DLD1 (cell line): ENCODE measurements around the gene TMEM45A.
"Not testable (repeated sequence)": the region's sequence is repeated elsewhere in the genome, so short reads cannot be mapped to it uniquely, and the experiment has no call there.

Source experiments
- in situ Hi-C: cut with HindIII; loops from 2 replicates; pipeline ENCODE4 v1.10.0; 2017; ENCODE audit warnings: low sequenced_read_pairs

TMEM45A gene

DNA sequence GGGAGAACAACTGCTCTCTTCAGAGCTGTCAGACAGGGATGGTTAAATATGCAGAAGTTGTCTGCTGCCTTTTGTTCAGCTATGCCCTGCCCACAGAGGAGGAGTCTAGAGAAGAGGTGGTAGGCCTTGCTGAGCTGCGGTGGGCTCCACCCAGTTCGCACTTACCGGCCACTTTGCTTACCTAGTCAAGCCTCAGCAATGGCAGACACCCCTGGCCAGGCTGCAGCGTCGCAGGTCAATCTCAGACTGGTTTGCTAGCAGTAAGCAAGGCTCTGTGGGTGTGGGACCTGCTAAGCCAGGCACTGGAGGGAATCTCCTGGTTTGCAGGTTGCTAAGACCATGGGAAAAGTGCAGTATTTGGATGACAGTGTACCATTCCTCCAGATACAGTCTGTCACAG is 12.3 kb upstream of the TMEM45A start:
- in situ Hi-C loops, result no loop called here

DNA sequence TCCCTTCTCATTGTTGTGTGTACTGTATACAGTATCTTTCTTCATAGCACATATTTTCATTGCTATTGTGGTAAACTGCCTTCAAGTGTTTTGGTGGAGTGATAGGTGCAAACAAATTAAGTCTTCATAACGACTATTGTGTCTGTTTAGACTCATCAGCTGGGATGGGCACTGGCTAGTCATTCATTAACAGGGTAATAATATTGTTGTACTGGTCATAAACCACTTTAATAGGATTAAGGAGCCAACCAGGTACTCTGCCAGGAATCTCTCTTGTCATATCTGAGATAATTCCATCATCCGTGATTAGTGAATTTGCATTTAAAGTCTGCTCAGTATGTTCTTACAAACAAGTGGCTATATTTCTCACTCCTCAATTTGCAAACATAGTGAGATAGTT is 10.2 kb upstream of the TMEM45A start:
- in situ Hi-C loops, result no loop called here

DNA sequence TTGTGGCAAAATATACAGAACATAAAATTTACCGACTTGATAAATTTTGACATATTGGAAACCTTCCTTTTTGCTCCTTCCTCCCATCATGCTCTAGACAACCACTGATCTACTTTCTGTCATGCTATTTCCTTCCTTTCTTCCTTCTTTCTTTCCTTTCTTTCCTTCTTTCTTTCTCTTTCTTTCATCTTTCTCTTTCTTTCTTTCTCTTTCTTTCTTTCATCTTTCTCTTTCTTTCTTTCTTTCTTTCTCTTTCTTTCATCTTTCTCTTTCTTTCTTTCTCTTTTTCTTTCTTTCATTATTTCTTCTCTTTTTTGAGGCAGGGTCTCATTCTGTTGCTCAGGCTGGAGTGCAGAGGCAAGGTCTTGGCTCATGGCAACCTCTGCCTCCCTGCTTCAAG is 8.9 kb upstream of the TMEM45A start:
- in situ Hi-C loops, result no loop called here

DNA sequence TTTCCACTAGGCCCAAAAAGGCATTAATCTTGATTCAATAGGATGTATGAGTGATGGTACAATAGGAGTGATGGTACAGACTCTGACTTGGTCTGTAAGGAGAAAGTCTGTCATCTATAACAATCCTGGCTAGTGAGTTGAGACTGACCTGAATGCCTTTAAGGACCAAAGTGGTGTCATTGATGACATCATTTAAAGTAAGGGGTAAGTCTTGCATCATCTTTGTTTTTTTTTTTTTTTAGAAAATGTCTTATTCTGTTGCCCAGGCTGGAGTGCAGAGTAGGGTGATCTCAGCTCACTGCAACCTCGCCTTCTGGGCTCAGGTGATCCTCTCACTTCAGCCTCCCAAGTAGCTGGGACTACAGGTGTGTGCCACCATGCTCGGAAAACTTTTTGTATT is 5.6 kb upstream of the TMEM45A start:
- in situ Hi-C loops, result no loop called here

DNA sequence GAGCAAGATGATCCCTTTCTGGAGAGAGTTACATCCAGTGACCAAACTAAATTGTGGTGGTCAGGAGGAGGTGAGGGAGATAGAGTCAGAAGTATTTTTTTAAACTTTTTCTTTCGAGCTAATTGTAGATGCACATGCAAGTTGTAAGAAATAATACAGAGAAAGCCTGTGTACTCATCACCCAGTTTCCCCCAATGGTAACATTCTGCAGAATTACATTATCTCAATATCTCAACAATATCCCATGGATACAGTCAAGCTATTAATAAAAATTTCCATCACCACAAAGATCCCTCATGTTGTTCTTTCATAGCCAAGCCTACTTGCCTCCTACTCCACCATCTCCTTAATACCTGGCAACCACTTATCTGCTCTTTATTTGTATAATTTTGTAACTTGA is 3.3 kb upstream of the TMEM45A start:
- in situ Hi-C loops, result no loop called here

DNA sequence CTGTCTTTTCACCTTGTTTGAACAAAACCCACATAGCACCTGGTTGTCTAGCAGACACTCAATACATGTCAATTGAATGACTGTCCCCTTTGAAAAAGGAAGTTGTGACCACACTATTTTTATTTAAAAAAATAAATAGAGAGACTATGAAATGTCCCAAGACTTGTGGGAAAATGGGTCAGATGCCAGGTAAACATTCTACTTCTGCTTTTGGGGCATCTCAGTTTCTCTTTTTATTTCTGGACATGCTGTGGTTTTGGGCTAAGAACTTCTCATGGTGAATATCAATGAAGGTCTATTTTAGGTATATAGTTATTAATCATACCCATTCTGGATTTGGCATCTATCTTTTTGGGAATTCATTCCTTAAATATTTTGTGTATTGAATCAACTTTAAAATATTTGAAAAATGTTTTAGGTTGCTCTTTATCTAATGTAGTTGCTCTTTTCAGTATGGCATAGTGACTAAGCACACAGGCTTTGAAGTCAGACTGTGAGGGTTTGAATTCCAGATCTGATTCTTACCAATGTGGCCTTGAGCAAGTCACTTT is 4.4 kb downstream of the TMEM45A start:
- in situ Hi-C loops, result no loop called here

DNA sequence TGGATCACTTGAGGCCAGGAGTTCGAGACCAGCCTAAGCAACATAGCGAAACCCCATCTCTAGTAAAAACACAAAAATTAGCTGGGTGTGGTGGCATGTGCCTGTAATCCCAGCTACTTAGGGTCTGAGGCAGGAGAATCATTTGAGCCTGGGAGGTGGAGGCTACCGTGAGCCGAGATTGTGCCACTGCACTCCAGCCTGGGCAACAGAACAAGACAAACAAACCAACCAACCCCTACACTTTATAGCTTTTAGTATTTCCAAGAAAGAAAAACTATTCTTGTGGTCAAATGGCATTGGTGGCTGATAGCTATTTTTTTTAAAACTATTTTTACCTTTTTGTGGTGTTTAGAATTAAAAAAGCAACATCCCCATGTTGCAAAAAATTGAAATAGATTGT is 7.2 kb downstream of the TMEM45A start:
- in situ Hi-C loops, result no loop called here

DNA sequence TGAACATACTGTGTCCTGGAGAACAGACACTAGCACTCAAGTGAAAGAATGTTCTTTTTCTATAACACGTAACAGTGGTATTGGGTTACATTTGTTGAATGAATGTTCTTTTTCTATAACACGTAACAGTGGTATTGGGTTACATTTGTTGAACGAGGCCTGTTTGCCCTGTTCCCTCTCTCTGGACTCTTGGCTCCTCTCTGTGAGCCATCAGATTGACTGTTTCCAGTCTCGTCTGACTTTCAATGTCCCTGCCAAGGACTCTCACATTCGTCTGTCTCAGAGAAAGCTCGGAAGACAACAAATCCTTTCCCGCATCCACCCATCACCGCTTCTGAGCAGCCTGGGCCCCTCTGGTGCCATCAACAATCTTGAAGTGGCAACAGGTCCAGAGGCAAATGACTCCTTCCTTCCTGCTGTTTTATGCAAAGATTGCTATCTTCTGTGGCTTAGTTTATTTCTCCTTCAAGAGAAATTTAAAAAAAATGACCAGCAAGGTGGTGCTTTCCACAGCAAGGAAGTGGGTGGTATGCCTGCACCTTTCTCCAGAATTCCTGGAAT is 8.0 kb downstream of the TMEM45A start:
- in situ Hi-C loops, result no loop called here

DNA sequence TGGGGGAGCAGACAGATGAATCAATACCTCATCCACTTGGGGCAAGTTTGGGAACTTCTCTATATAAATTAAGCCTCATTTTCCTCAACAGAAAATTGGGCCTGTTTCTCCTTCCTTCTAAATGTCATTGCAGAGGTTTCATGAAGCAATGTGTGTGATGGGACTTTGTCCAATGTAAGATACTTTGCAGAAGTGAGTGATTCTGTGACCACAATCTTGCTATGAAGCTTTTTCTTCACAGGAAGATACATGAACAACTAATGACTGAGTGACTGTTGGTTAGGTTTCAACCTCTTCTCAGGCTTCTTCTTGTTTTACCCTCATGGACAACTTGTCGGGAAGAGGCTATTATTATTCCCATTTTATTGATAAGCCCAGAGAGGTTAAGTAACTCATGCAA is 11.0 kb downstream of the TMEM45A start:
- in situ Hi-C loops, result no loop called here

DNA sequence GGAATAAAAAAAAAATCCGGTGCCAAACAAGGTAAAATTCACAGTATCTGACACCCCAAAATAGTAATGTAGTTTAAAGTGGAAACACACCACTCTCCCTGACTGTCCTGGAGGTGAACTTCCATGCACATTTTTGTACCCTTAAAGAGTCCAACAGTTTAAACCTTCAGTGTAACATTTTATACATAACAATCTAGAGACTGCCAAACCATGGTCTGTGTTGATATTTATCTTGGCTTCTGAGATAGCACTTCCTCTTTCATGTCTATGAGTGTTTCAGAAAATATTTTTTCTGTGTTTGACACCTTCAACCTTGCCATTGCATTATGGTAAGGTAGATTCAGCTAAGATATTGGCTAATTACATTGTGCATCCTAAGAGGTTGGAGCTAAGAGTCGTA is 13.9 kb downstream of the TMEM45A start:
- in situ Hi-C loops, result no loop called here

DNA sequence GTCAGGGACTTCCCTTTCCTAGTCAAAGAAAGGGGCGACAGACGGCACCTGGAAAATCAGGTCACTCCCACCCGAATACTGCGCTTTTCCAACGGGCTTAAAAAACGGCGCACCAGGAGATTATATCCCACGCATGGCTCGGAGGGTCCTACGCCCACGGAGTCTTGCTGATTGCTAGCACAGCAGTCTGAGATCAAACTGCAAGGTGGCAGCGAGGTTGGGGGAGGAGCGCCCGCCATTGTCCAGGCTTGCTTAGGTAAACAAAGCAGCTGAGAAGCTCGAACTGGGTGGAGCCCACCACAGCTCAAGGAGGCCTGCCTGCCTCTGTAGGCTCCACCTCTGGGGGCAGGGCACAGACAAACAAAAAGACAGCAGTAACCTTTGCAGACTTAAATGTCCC is 17.4 kb downstream of the TMEM45A start:
- in situ Hi-C loops, result not testable (repeated sequence)

DNA sequence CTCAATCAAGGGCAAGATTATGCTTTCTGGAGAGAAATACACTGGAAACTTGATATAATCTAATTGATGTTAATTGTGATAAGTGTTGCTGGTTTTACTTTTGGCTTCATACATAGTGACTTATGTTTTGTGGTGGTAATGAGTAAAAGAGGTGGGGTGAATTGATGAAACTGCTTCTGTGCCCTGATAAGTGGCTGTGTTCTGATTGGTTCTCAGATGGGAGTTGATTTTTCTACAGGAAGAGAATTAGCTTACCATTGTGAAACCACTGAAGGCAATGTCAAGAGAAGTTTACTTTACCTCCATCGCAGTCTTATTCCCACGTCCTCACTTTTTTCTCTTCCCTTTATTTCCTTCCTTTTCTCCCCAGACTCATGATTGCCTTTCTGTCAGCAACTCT is 23.8 kb downstream of the TMEM45A start:
- in situ Hi-C loops, result no loop called here

DNA sequence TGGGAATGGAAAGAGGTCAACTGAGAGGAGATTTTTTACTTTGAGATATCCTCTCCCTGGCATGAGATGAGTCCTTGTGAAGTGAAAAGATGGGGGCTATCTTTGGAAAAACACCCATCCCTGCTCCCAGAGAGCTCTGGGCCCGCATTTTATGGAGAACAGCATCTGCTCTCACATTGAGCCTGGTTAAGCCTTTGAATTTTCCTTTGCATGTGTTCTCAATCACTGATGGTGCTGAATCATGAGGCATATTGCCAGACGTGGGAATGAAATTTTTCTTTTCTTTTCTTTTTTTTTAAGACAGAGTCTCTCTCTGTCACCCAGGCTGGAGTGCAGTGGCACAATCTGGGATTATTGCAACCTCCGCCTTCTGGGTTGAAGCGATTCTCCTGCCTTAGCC is 24.4 kb downstream of the TMEM45A start:
- in situ Hi-C loops, result no loop called here

DNA sequence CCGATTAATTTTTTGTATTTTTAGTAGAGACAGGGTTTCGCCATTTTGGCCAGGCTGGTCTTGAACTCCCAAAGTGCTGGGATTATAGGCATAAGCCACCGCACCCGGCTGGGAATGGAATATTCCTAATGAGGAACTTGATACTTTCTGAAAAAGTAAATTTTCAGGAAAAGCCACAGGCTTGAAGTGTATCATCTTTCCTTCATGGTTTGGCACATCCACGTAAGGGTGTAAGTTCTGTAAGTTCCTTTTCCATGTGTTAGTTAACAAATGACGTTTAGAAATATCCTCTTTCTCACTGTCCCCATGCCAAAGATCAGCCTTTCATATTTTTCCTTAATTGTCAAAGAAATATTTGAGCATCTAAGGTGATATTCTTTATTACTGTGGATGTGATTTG is 24.9 kb downstream of the TMEM45A start:
- in situ Hi-C loops, result no loop called here

DNA sequence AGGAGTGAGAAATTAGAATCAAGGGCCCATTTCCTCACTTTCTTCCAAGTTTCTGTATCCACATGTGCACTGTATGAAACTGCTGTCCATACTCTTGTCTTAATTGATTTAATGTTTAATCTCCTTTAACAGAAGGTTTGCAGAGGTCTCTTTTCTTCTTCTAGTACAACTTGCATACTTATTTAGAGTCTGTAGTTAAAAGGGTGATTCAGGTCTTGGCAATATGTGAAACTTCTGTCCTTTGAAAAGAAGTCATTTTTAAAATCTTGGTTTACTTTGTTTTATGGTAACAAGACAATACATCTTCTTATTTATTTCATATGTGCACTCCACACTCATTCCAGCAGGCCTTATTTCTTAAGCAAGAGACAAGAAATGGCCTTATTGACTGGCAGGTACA is 25.8 kb downstream of the TMEM45A start:
- in situ Hi-C loops, result no loop called here

DNA sequence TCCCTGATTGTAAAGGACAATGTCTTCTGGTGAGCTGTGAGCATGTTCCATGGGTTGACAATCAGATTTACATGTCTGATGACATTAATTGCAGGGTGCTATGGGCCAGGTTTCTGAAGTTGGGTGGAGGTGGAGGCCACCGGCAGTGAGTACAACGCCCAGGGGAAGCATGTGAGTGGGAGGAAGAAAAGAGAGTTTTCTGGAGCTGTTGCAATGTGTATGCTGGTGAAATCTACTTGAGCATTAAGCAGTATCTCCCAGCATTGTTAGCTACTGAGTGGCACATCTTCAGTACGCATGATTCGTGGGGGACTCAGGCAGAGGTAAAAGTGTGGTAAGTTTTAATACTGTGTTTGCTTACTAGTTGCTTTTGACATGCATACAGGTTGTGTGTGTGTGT is 26.6 kb downstream of the TMEM45A start:
- in situ Hi-C loops, result no loop called here

DNA sequence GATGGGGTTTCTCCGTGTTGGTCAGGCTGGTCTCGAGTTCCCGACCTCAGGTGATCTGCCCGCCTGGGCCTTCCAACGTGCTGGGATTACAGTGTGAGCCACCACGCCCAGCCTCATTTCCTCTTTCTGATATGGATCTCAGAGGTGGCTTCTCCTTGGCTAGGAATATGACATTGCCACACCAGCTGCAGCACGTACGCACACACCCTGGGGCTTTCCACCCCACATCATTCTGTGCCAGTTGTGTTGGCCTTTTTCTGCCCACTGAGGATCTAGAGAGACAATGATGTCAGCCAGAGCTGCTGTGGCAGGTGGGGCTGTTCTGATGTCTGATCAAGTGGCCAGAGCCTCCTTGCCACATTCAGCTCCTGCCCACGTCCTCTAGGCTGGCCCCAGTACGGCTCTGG is 29.0 kb downstream of the TMEM45A start:
- in situ Hi-C loops, result no loop called here

DNA sequence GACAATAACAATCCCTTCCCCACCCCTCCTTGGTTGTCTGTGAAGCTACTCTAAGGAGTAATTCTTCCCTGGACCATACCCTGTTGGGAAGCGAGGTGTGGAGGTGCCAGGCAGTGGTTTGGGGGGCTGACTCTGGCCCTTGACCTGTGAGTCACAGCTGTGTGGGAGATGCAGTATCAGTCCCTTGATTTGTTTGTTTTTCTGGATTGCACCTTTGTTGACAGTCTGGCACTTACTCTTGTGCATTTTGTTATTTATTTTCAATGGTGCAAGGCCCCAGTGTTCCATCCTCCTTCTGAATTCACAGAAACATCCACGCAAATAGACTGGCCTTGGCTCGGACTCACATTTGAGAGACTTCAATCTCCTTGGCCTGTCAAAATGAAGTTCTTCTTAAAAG is 29.7 kb downstream of the TMEM45A start:
- in situ Hi-C loops, result no loop called here

DNA sequence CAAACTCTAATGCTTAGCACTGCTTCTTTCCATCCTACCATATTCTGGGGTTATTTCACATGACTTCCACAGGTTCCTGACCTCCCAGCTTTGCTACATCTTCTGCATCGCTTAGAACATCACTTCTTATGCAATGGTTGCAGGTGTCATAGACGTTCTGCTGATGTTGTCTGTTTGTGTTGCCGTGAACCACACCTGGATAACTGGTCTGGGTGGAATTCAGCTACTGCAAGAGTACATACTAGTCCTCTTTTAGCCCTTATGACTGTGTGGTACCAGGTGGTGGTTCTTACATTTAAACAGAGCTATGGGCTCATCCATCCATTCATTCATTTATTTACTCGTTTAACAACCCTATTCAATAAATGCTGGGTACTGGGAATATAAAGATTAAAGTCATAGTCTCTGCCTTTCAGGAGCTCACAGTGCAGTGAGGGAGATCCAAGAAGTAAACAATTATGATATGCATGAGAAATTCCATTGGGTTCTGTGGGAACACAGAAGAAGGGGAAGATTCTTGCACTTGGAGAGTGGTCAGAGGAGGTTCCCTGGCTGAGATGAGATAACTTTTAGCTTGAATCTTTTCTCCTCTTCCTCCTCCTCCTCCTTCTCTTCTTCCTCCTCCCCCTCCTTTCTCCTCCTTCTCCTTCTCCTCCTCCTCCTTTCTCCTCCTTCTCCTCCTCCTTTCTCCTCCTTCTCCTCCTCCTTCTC is 30.8 kb downstream of the TMEM45A start:
- in situ Hi-C loops, result no loop called here

DNA sequence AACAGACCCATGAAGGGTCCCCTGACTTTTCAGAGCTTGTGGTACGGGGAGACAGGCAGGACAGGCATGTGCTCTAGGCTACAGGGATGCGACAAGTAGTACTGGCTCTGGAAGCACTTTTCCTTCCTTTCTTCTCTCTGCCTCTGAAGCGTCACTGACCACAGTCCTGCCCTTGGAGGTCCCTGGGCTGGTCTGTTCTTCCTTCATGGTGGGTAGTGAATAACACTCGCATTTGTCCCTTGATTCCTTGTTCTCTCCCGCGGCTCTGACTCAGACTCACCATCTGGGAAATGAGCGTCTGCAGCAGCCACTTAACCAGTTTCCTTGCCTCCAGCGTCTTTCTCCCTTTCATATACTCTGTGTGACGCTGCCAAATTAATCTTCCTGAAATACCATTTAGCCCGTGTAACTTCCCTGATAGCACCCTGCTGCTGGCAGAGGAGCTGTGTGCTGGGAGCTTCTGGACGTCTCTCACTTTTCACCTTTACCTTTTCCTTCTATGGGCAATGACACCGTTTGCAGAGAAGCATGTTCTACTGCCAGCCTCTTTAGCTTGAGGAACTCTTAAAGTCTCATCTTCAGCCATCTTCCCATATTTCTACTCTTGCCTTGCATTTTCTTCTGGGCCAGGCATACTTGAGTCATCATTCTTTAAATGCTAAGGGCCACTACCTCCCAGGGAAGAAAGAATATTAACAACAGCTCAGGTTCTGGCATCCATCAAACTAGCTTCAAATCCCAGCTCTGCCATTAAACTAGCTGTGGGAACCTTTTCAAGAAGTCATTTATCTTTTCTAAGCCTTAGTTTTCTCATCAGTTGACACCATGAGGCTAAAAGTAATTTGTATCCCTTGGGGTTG is 33.6 kb downstream of the TMEM45A start:
- in situ Hi-C loops, result no loop called here

DNA sequence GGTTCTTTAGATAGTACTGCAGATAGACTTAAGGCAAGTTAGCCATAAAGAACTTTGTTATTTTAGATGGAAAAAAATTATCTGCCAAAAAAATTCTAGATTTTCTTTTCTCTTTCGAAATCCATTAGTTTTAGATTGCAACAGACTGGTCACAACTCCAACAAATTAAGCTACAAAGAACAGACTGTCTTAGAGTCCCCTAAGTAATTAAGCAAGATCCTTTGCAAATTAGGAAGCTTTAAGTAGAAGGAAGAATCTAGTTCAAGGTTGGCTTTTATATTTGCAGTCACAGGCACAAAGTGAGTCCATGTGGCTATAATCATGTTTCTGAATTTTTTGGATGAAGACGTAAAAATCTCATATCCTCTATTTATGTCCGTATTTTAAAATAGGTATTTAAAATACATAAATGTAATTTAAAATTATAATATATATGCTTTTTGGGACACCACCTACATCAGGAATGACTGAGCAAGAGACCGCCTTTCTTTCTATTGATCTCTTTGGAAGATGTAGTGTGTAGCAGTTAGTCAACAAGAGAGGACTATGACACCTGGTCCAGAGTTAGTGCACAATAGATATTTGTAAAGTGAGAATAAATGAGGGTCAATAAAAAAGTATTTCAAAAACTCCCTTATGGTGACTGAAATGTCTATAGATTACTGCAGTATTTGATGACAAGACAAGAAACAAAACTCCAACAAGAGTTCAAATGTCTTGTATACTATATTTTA is 34.4 kb downstream of the TMEM45A start:
- in situ Hi-C loops, result no loop called here
